ENCODE measurements around the gene PDZD2. TPM values are rescaled to one million over a fixed set of nuclear protein-coding genes. Genes with fewer than 3 reads are reported as not detected.

The PDZD2 gene
- total and polyA plus RNA-seq, 2 donors (not counting 3 experiments of a cell fraction or from before 2014, with no cell fraction given) = 0.66 to 6.9 TPM

DNA sequence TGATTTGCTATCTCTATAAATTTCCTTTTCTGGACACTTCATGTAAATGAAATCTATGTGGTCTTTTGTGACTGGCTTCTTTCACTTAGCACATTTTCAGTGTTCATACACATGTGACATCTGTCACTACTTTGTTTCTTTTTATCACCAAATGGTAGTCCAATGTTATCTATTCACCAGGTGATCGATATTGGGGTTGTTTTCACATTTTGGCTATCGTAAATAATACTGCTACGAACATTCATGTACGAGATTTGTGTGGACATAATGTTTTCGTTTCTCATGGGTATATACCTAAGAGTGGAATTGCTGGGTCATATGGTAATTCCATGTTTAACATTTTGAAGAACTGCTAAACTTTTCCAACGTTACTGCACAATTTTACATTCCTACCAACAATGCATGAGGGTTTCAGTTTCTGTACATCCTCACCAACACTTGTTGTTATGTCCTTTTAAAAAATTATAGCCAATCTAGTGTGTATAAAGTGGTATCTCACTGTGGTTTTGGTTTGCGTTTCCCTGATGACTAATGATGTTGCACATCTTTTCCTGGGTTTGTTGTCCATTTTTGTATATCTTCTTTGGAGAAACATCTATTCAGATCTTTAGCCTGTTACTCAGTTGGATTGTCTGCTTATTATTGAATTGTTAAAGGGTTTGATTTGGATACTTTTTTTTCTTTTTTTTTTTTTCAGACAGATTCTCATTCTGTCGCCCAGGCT is 263.0 kb downstream of the PDZD2 start:
- no peak for FAIRE-seq
- intact Hi-C loops (cut with micrococcal nuclease) (no loop called here), dilution Hi-C loops (cut with MboI; ENCODE audit: extremely low pct_ligation_motif_present, low sequenced_read_pairs) (no loop called here)
- BruUV-seq (replicated peaks) = no TSS peak
- H3K9me1 ChIP-seq (replicated peaks; ENCODE audit: control insufficient read depth, extremely low read depth, insufficient read depth, low read length) = no peaks in the 10 kb centered on the region
- no peaks in the 10 kb centered on the region for H3K36me3 ChIP-seq (ENCODE audit: control insufficient read depth in 2 of 2, extremely low read depth in 1 of 2, insufficient read depth in 2 of 2, low read length in 2 of 2)
- TF ChIP-seq EZH2 (IDR thresholded peaks at IDR 0.05; ENCODE audit: borderline replicate concordance, low read depth, low read length, severe bottlenecking) = no peak
- TF ChIP-seq POLR2A (IDR thresholded peaks at IDR 0.05; ENCODE audit: low read depth, low read length) = no peak
- TF ChIP-seq JUN (IDR thresholded peaks at IDR 0.05; ENCODE audit: borderline replicate concordance, insufficient read depth, insufficient read length, low read depth) = no peak
- TF ChIP-seq, protein P1, sequence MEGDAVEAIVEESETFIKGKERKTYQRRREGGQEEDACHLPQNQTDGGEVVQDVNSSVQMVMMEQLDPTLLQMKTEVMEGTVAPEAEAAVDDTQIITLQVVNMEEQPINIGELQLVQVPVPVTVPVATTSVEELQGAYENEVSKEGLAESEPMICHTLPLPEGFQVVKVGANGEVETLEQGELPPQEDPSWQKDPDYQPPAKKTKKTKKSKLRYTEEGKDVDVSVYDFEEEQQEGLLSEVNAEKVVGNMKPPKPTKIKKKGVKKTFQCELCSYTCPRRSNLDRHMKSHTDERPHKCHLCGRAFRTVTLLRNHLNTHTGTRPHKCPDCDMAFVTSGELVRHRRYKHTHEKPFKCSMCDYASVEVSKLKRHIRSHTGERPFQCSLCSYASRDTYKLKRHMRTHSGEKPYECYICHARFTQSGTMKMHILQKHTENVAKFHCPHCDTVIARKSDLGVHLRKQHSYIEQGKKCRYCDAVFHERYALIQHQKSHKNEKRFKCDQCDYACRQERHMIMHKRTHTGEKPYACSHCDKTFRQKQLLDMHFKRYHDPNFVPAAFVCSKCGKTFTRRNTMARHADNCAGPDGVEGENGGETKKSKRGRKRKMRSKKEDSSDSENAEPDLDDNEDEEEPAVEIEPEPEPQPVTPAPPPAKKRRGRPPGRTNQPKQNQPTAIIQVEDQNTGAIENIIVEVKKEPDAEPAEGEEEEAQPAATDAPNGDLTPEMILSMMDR (IDR thresholded peaks at IDR 0.05; ENCODE audit: extremely low read depth in 1 of 2, insufficient read depth in 1 of 2, low read depth in 1 of 2, low read length in 2 of 2) = no peak
- H3K27me3 ChIP-seq (ENCODE audit: control insufficient read depth in 2 of 2, insufficient read depth in 2 of 2, low read length in 2 of 2) = no peaks in the 10 kb centered on the region
- H3K4me1 ChIP-seq (ENCODE audit: control insufficient read depth, extremely low read depth, insufficient read depth, low read length) = no peaks in the 10 kb centered on the region
- H3K9ac ChIP-seq (replicated peaks; ENCODE audit: extremely low read depth, insufficient read depth, low read length) = no peak overlapping the region
- CTCF ChIA-PET = no interaction called here
- POLR2A ChIA-PET = no interaction called here
- no peak for DNase-seq (ENCODE audit: low read depth, low spot score)
- no peak overlapping the region for H2AFZ ChIP-seq (ENCODE audit: low read depth, low read length)
- no peaks in the 10 kb centered on the region for H3K9me3 ChIP-seq (replicated peaks; ENCODE audit: control insufficient read depth, insufficient read depth, low read length)
- H4K20me1 ChIP-seq (replicated peaks; ENCODE audit: control insufficient read depth, extremely low read depth, insufficient read depth, low read length) = no peaks in the 10 kb centered on the region
- H3K4me3 ChIP-seq (replicated peaks in 1 of 3; ENCODE audit: insufficient read depth in 1 of 3, low read depth in 1 of 3, low read length in 3 of 3) = no peak overlapping the region
- H3K27ac ChIP-seq (ENCODE audit: insufficient read depth, low read depth, low read length) = no peak overlapping the region
- no peak overlapping the region for H3K4me2 ChIP-seq (ENCODE audit: insufficient read depth, low read length)
- no peaks in the 10 kb centered on the region for H3K79me2 ChIP-seq (ENCODE audit: control insufficient read depth, insufficient read depth, low read length)

DNA sequence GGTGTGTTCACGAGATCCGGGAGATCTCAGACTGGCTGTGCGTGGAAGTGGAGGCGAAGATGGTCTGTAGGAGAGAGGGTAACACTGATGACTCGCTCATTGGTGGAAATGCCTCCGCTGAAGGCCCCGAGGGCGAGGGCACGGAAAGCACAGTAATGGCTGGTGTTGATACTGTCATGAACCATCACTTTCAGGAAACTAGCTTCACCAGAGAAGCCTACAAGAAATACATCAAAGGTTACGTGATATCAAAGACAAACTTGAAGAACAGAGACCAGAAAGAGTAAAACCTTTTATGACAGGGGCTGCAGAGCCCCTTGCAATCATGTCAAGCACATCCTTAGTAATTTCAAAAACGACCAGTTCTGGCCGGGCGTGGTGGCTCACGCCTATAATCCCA is 269.5 kb downstream of the PDZD2 start:
- Histone ChIP-seq H3K9ac (replicated peaks; ENCODE audit: extremely low read depth, insufficient read depth, low read length) (no peak overlapping the region), H3K9me3 (replicated peaks; ENCODE audit: control insufficient read depth, insufficient read depth, low read length) (no peaks in the 10 kb centered on the region), H3K9me1 (replicated peaks; ENCODE audit: control insufficient read depth, extremely low read depth, insufficient read depth, low read length) (no peaks in the 10 kb centered on the region), H3K36me3 (ENCODE audit: control insufficient read depth in 2 of 2, extremely low read depth in 1 of 2, insufficient read depth in 2 of 2, low read length in 2 of 2) (no peaks in the 10 kb centered on the region), H3K79me2 (ENCODE audit: control insufficient read depth, insufficient read depth, low read length) (no peaks in the 10 kb centered on the region), H3K27ac (ENCODE audit: insufficient read depth, low read depth, low read length) (no peak overlapping the region), H3K4me2 (ENCODE audit: insufficient read depth, low read length) (no peak overlapping the region), H3K4me1 (ENCODE audit: control insufficient read depth, extremely low read depth, insufficient read depth, low read length) (no peaks in the 10 kb centered on the region), H2AFZ (ENCODE audit: low read depth, low read length) (no peak overlapping the region), H3K27me3 (ENCODE audit: control insufficient read depth in 2 of 2, insufficient read depth in 2 of 2, low read length in 2 of 2) (no peaks in the 10 kb centered on the region), H3K4me3 (replicated peaks in 1 of 3; ENCODE audit: insufficient read depth in 1 of 3, low read depth in 1 of 3, low read length in 3 of 3) (no peak overlapping the region), H4K20me1 (replicated peaks; ENCODE audit: control insufficient read depth, extremely low read depth, insufficient read depth, low read length) (no peaks in the 10 kb centered on the region)
- no peak for TF ChIP-seq EZH2 (IDR thresholded peaks at IDR 0.05; ENCODE audit: borderline replicate concordance, low read depth, low read length, severe bottlenecking)
- BruUV-seq (replicated peaks) = no TSS peak
- DNase-seq (ENCODE audit: low read depth, low spot score) = no peak
- POLR2A ChIA-PET = no interaction called here
- dilution Hi-C loops (cut with MboI; ENCODE audit: extremely low pct_ligation_motif_present, low sequenced_read_pairs) (no loop called here), intact Hi-C loops (cut with micrococcal nuclease) (no loop called here)
- FAIRE-seq = no peak
- CTCF ChIA-PET = interaction anchor here (1.1 kb wide), 1 partner anchor 8 kb away, joined by 3 read pairs; no protein-coding TSS in a partner anchor

Measured in endothelial cell of umbilical vein (primary cell).